HG03135 (cell line): ENCODE data around the gene EML4.

Experiments used
- ATAC-seq: cut with Tn5 transposase; IDR thresholded peaks from one replicate; pipeline ENCODE4 v1.9.1; 2021; ENCODE audit warnings: mild to moderate bottlenecking, moderate library complexity; ENCODE audit not compliant: unreplicated experiment

Gene EML4

GRCh38 chr2:42194428-42194827, 25.3 kb downstream of the EML4 start:
- no peak for ATAC-seq

- ATAC-seq: no peak
Observed at GRCh38 chr2:42195559-42195958, 26.4 kb downstream of the EML4 start.

GRCh38 chr2:42196070-42196402, 26.9 kb downstream of the EML4 start:
- no peak for ATAC-seq

- no peak for ATAC-seq
Observed at GRCh38 chr2:42196403-42197267, 27.5 kb downstream of the EML4 start.

GRCh38 chr2:42197792-42198191, 28.6 kb downstream of the EML4 start:
- ATAC-seq: no peak

- ATAC-seq: no peak
Observed at GRCh38 chr2:42198466-42198865, 29.3 kb downstream of the EML4 start.

- ATAC-seq: no peak
Observed at GRCh38 chr2:42199002-42199401, 29.8 kb downstream of the EML4 start.

GRCh38 chr2:42199626-42200025, 30.5 kb downstream of the EML4 start:
- ATAC-seq: no peak

GRCh38 chr2:42200926-42201855, 32.0 kb downstream of the EML4 start:
- no peak for ATAC-seq

GRCh38 chr2:42202634-42203008, 33.5 kb downstream of the EML4 start:
- no peak for ATAC-seq

- ATAC-seq: no peak
Observed at GRCh38 chr2:42203792-42204191, 34.6 kb downstream of the EML4 start.

- no peak for ATAC-seq
Observed at GRCh38 chr2:42205337-42205736, 36.2 kb downstream of the EML4 start.

- no peak for ATAC-seq
Observed at GRCh38 chr2:42207826-42208225, 38.7 kb downstream of the EML4 start.

GRCh38 chr2:42210203-42210602, 41.0 kb downstream of the EML4 start:
- ATAC-seq: no peak

GRCh38 chr2:42211291-42211690, 42.1 kb downstream of the EML4 start:
- ATAC-seq: no peak

- no peak for ATAC-seq
Observed at GRCh38 chr2:42214669-42215068, 45.5 kb downstream of the EML4 start.

GRCh38 chr2:42216694-42217093, 47.5 kb downstream of the EML4 start:
- no peak for ATAC-seq

- ATAC-seq: no peak
Observed at GRCh38 chr2:42217307-42217706, 48.2 kb downstream of the EML4 start.

GRCh38 chr2:42217914-42218313, 48.8 kb downstream of the EML4 start:
- ATAC-seq: no peak

- ATAC-seq: no peak
Observed at GRCh38 chr2:42218712-42219111, 49.6 kb downstream of the EML4 start.

- ATAC-seq: no peak
Observed at GRCh38 chr2:42219160-42219559, 50.0 kb downstream of the EML4 start.

- no peak for ATAC-seq
Observed at GRCh38 chr2:42220566-42220965, 51.4 kb downstream of the EML4 start.
